GM12873 (cell line): ENCODE results near the gene GLO1.

Experiments used
- CTCF ChIP-seq: IDR thresholded peaks from 2 replicates; pipeline ENCODE4 v1.5.1; 2012; ENCODE audit warnings: low read depth, mild to moderate bottlenecking, moderate library complexity, low read length, control low read depth; ENCODE audit not compliant: insufficient read depth; ENCODE audit errors: missing control alignments

The GLO1 gene

GRCh38 chr6:38728203-38728602 is 25.3 kb upstream of the GLO1 start:
- TF ChIP-seq CTCF = no peak

GRCh38 chr6:38725414-38726183 is 22.7 kb upstream of the GLO1 start:
- TF ChIP-seq CTCF = no peak

GRCh38 chr6:38724343-38724742 is 21.4 kb upstream of the GLO1 start:
- no peak for TF ChIP-seq CTCF

- no peak for TF ChIP-seq CTCF
These were observed 20.8 kb upstream of the GLO1 start for GRCh38 chr6:38723783-38724182.

GRCh38 chr6:38722727-38723334 is 19.9 kb upstream of the GLO1 start:
- TF ChIP-seq CTCF = no peak

- no peak for TF ChIP-seq CTCF
These were observed 19.1 kb upstream of the GLO1 start for GRCh38 chr6:38722038-38722437.

GRCh38 chr6:38720295-38720694 is 17.4 kb upstream of the GLO1 start:
- peak; percentile 28 for TF ChIP-seq CTCF
